H9 (cell line): Measurements from ENCODE around the gene LAMC1. TPM values are rescaled to one million over a fixed set of nuclear protein-coding genes. Genes with fewer than 3 reads are reported as not detected.
"Not testable (repeated sequence)": the region's sequence is repeated elsewhere in the genome, so short reads cannot be mapped to it uniquely, and the experiment has no call there.

Source experiments
- DNase-seq: peaks from one replicate; pipeline ENCODE4 v3.0.0-alpha.2; 2017
- H2AFZ ChIP-seq: one replicate; pipeline ENCODE4 v1.6.1; 2013; ENCODE audit warnings: mild to moderate bottlenecking, low read length, control low read depth, moderate library complexity
- H2AK5ac ChIP-seq: 2 replicates; pipeline ENCODE4 v1.6.1; 2013; ENCODE audit warnings: low read length, control low read depth, mixed read lengths; ENCODE audit not compliant: insufficient read length
- H2BK120ac ChIP-seq: one replicate; pipeline ENCODE4 v1.6.1; 2013; ENCODE audit warnings: low read depth, mild to moderate bottlenecking, low read length, control low read depth, inconsistent platforms; ENCODE audit not compliant: poor library complexity, severe bottlenecking
- H2BK12ac ChIP-seq: 2 replicates; pipeline ENCODE4 v1.6.1; 2013; ENCODE audit warnings: low read length, control low read depth, mixed read lengths, low read depth; ENCODE audit not compliant: insufficient read length
- H2BK15ac ChIP-seq: 2 replicates; pipeline ENCODE4 v1.6.1; 2013; ENCODE audit warnings: low read depth, low read length, control low read depth
- H2BK20ac ChIP-seq: one replicate; pipeline ENCODE4 v1.6.1; 2013; ENCODE audit warnings: low read depth, mild to moderate bottlenecking, low read length, control low read depth, inconsistent platforms; ENCODE audit not compliant: poor library complexity, severe bottlenecking
- H2BK5ac ChIP-seq: 2 replicates; pipeline ENCODE4 v1.6.1; 2013; ENCODE audit warnings: low read length, control low read depth, mixed read lengths; ENCODE audit not compliant: insufficient read length
- H3K14ac ChIP-seq: 2 replicates; pipeline ENCODE4 v1.6.1; 2013; ENCODE audit warnings: low read length, control low read depth; ENCODE audit not compliant: insufficient read depth
- H3K18ac ChIP-seq: 2 replicates; pipeline ENCODE4 v1.6.1; 2013; ENCODE audit warnings: low read depth, mild to moderate bottlenecking, mixed read lengths, low read length, control low read depth; ENCODE audit not compliant: insufficient read length
- H3K23ac ChIP-seq: 2 replicates; pipeline ENCODE4 v1.6.1; 2013; ENCODE audit warnings: low read length, control low read depth, mixed read lengths, low read depth; ENCODE audit not compliant: insufficient read length
- H3K23me2 ChIP-seq: 2 replicates; pipeline ENCODE4 v1.6.1; 2013; ENCODE audit warnings: low read depth, mild to moderate bottlenecking, mixed read lengths, low read length, control low read depth; ENCODE audit not compliant: insufficient read length, poor library complexity, severe bottlenecking
- H3K27ac ChIP-seq: 2 replicates; pipeline ENCODE4 v1.5.1; 2013; ENCODE audit warnings: low read length, control low read depth, mixed read lengths, low read depth; ENCODE audit not compliant: insufficient read length
- H3K27me3 ChIP-seq: 2 replicates; pipeline ENCODE4 v1.6.1; 2013; ENCODE audit warnings: low read length, control low read depth, inconsistent platforms; ENCODE audit not compliant: insufficient read depth
- H3K4ac ChIP-seq: 2 replicates; pipeline ENCODE4 v1.6.1; 2013; ENCODE audit warnings: low read depth, mild to moderate bottlenecking, control low read depth, inconsistent platforms, low read length, moderate library complexity
- H3K4me1 ChIP-seq: 2 replicates; pipeline ENCODE4 v1.6.1; 2013; ENCODE audit warnings: low read length, control low read depth, inconsistent platforms; ENCODE audit not compliant: insufficient read depth
- H3K4me2 ChIP-seq: 2 replicates; pipeline ENCODE4 v1.6.1; 2013; ENCODE audit warnings: low read length, control low read depth, mixed read lengths; ENCODE audit not compliant: insufficient read length, insufficient read depth
- H3K56ac ChIP-seq: 2 replicates; pipeline ENCODE4 v1.6.1; 2013; ENCODE audit warnings: low read depth, mild to moderate bottlenecking, mixed read lengths, low read length, control low read depth; ENCODE audit not compliant: insufficient read length
- H3K79me1 ChIP-seq: 2 replicates; pipeline ENCODE4 v1.6.1; 2013; ENCODE audit warnings: low read depth, mild to moderate bottlenecking, moderate library complexity, low read length, control low read depth, inconsistent platforms; ENCODE audit not compliant: insufficient read depth, poor library complexity, severe bottlenecking
- H3K79me2 ChIP-seq: 2 replicates; pipeline ENCODE4 v1.6.1; 2013; ENCODE audit warnings: low read length, control low read depth, inconsistent platforms; ENCODE audit not compliant: insufficient read depth
- H3K9ac ChIP-seq: 2 replicates; pipeline ENCODE4 v1.6.1; 2013; ENCODE audit warnings: low read length, control low read depth, mixed read lengths; ENCODE audit not compliant: insufficient read length; ENCODE audit errors: extremely low read depth
- H3K9me3 ChIP-seq: one replicate; pipeline ENCODE4 v1.6.1; 2013; ENCODE audit warnings: low read depth, low read length, inconsistent platforms; ENCODE audit not compliant: control insufficient read depth
- H3T11ph ChIP-seq: one replicate; pipeline ENCODE4 v1.6.1; 2013; ENCODE audit warnings: mild to moderate bottlenecking, low read length, control low read depth, inconsistent platforms
- H4K20me1 ChIP-seq: one replicate; pipeline ENCODE4 v1.6.1; 2013; ENCODE audit not compliant: control insufficient read depth, insufficient read length, insufficient read depth
- H4K5ac ChIP-seq: 2 replicates; pipeline ENCODE4 v1.6.1; 2013; ENCODE audit warnings: low read depth, mild to moderate bottlenecking, mixed read lengths, low read length, control low read depth; ENCODE audit not compliant: insufficient read length
- H4K8ac ChIP-seq: replicated peaks from 2 replicates; pipeline ENCODE4 v1.6.1; 2013; ENCODE audit warnings: low read length, control low read depth, mixed read lengths, low read depth; ENCODE audit not compliant: insufficient read length
- H4K91ac ChIP-seq: 2 replicates; pipeline ENCODE4 v1.6.1; 2013; ENCODE audit warnings: low read depth, mild to moderate bottlenecking, moderate library complexity, mixed read lengths, low read length, control low read depth; ENCODE audit not compliant: insufficient read length
- H3K27ac Mint-ChIP-seq, 3 experiments: 2 replicates in 2 of 3; 3 replicates in 1 of 3; pipeline ENCODE4 v1.8.0; 2020 to 2021; ENCODE audit warnings: mixed read lengths in 3 of 3, mild to moderate bottlenecking in 1 of 3, moderate library complexity in 1 of 3
- H3K27me3 Mint-ChIP-seq: 2 replicates; pipeline ENCODE4 v1.8.0; 2021; ENCODE audit warnings: low read depth, mild to moderate bottlenecking, moderate library complexity, mixed read lengths
- H3K36me3 Mint-ChIP-seq, 3 experiments: 2 replicates in 2 of 3; 3 replicates in 1 of 3; pipeline ENCODE4 v1.8.0; 2020 to 2021; ENCODE audit warnings: low read depth in 3 of 3, mixed read lengths in 3 of 3; ENCODE audit not compliant: insufficient read depth in 1 of 3
- H3K4me1 Mint-ChIP-seq, 2 experiments: 2 replicates each; pipeline ENCODE4 v1.8.0; 2020; ENCODE audit warnings: mixed read lengths in 2 of 2
- H3K4me3 Mint-ChIP-seq, 2 experiments: 2 replicates in 1 of 2; 3 replicates in 1 of 2; pipeline ENCODE4 v1.8.0; 2020 to 2021; ENCODE audit warnings: mild to moderate bottlenecking in 2 of 2, mixed read lengths in 2 of 2, moderate library complexity in 1 of 2
- H3K9me3 Mint-ChIP-seq, 2 experiments: 2 replicates in 1 of 2; 3 replicates in 1 of 2; pipeline ENCODE4 v1.8.0; 2020; ENCODE audit warnings: mild to moderate bottlenecking in 2 of 2, mixed read lengths in 2 of 2, moderate library complexity in 1 of 2
- WGBS: extraction: QIAGEN DNeasy Blood & Tissue Kit; methylation state at CpG from one replicate; pipeline ENCODE4 v1.1.7; 2013; ENCODE audit warnings: missing lambda C conversion rate, low lambda C conversion rate, mixed read lengths; ENCODE audit not compliant: insufficient read length; ENCODE audit errors: extremely low coverage; 5-methylcytosine and 5-hydroxymethylcytosine counted together
- total RNA-seq: library from RNA; stranded (reverse); gene quantifications from 2 replicates; pipeline ENCODE4 v1.2.1, GENCODE V29; 2021
- TF ChIP-seq, protein P1 (sequence below): fragments of 200-600 bp; sonication (generic); conservative IDR thresholded peaks from 3 replicates; pipeline ENCODE4 v1.8.0; 2021; ENCODE audit warnings: antibody characterized with exemption, mild to moderate bottlenecking

The LAMC1 gene
- total RNA-seq, 1 experiment from 2014 or later = 96.2 TPM

DNA sequence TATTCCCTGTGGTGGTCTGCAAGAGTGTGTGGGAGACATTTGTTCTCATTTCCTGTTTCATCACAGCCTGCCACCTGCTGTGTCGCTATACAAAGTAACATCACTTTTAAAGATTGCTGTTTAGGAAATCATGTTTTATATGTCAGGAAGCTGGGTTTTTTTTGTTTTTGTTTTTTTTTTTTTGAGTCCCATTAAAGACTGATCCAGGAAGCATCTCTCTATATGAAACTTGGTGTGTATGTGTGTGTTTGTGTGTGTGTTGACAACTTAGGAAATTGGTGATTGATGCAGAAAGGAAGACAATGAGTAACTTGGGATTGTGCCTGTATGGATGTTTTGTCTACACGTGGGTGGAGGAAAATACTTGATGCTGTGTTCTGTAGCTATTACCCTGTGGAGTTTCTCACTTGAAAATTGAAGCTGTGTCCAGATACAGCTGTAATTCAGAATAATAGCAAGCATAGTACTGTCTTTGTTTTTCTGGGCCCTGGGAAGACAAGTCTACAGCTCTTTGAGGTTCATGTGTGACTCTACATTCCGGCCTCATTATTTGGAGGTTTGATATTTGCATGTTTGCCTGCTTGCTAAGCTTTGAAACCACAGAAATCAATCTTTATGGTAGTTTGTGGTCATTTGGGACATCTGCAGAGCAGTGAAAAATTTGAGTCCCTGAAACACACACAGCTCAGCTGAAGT lies 47.9 kb downstream of the LAMC1 start:
- WGBS = no CpG with 5 or more reads among the region's 3 CpGs
- no peak overlapping the region for H2AK5ac ChIP-seq
- H4K8ac ChIP-seq = no peak overlapping the region
- TF ChIP-seq, protein P1, sequence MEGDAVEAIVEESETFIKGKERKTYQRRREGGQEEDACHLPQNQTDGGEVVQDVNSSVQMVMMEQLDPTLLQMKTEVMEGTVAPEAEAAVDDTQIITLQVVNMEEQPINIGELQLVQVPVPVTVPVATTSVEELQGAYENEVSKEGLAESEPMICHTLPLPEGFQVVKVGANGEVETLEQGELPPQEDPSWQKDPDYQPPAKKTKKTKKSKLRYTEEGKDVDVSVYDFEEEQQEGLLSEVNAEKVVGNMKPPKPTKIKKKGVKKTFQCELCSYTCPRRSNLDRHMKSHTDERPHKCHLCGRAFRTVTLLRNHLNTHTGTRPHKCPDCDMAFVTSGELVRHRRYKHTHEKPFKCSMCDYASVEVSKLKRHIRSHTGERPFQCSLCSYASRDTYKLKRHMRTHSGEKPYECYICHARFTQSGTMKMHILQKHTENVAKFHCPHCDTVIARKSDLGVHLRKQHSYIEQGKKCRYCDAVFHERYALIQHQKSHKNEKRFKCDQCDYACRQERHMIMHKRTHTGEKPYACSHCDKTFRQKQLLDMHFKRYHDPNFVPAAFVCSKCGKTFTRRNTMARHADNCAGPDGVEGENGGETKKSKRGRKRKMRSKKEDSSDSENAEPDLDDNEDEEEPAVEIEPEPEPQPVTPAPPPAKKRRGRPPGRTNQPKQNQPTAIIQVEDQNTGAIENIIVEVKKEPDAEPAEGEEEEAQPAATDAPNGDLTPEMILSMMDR = no peak
- H2BK20ac ChIP-seq = no peak overlapping the region
- H2AFZ ChIP-seq = no peak overlapping the region
- no peak overlapping the region for H3K27ac ChIP-seq
- no peak overlapping the region for H3K23ac ChIP-seq
- H2BK120ac ChIP-seq = no peak overlapping the region
- H3K27me3 Mint-ChIP-seq = no peaks in the 10 kb centered on the region
- peaks cover 11 to 18% of the 10 kb centered on the region in 2 experiments for H3K4me1 Mint-ChIP-seq
- H3K36me3 Mint-ChIP-seq = peaks cover 7 to 10% (median 7%) of the 10 kb centered on the region in 3 experiments
- H3K27ac Mint-ChIP-seq = peak overlapping the region in 2 of 3 experiments; percentile 3 to 84; a peak in 2 of 7 replicates
- no peak overlapping the region for H4K5ac ChIP-seq
- no peak overlapping the region for H3T11ph ChIP-seq
- H4K91ac ChIP-seq = no peak overlapping the region
- no peak overlapping the region for H2BK15ac ChIP-seq
- peaks cover 5% of the 10 kb centered on the region; the same call in 1 of the 2 replicates for H3K4me1 ChIP-seq
- H2BK5ac ChIP-seq = no peak overlapping the region
- no peak overlapping the region for H3K56ac ChIP-seq
- H3K79me2 ChIP-seq = peaks cover 3% of the 10 kb centered on the region; the same call in 1 of the 2 replicates
- H3K18ac ChIP-seq = no peak overlapping the region
- no peak overlapping the region for H3K4me3 Mint-ChIP-seq
- H3K9me3 Mint-ChIP-seq = peaks cover 7% of the 10 kb centered on the region in 2 experiments
- no peak overlapping the region for H3K4ac ChIP-seq
- no peaks in the 10 kb centered on the region for H3K27me3 ChIP-seq
- H3K79me1 ChIP-seq = peaks cover 2% of the 10 kb centered on the region
- H3K9ac ChIP-seq = no peak overlapping the region
- DNase-seq = no peak
- no peaks in the 10 kb centered on the region for H3K23me2 ChIP-seq
- no peak overlapping the region for H3K4me2 ChIP-seq
- H2BK12ac ChIP-seq = no peak overlapping the region
- H4K20me1 ChIP-seq = no peaks in the 10 kb centered on the region
- no peak overlapping the region for H3K14ac ChIP-seq
- no peaks in the 10 kb centered on the region for H3K9me3 ChIP-seq

DNA sequence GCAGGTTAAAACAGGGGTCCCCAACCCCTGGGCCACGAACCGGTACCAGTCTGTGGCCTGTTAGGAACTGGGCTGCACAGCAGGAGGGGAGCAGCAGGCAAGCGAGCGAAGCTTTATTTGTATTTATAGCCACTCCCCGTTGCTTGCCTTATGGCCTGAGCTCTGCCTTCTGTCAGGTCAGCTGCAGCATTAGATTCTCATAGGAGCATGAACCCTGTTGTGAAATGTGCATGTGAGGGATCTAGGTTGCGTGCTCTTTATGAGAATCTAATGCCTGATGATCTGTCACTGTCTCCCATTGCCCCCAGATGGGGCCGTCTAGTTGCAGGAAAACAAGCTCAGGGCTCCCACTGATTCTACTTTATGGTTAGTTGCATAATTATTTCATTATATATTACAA lies 49.4 kb downstream of the LAMC1 start:
- not testable (repeated sequence) for H3K4me1 ChIP-seq, H2AK5ac ChIP-seq, H4K91ac ChIP-seq, H2BK15ac ChIP-seq, H2AFZ ChIP-seq, H3K79me2 ChIP-seq, H3K9me3 ChIP-seq, H3K27me3 ChIP-seq, H3K4ac ChIP-seq, H3K14ac ChIP-seq, H2BK5ac ChIP-seq, H3K27ac Mint-ChIP-seq, H2BK20ac ChIP-seq, H3K79me1 ChIP-seq, H3K23ac ChIP-seq, H3K23me2 ChIP-seq, H4K5ac ChIP-seq, H4K20me1 ChIP-seq, H3K4me3 Mint-ChIP-seq, H2BK120ac ChIP-seq, H3K9me3 Mint-ChIP-seq, DNase-seq, H4K8ac ChIP-seq, H3K9ac ChIP-seq, H3K27me3 Mint-ChIP-seq, H3K27ac ChIP-seq, H3K36me3 Mint-ChIP-seq, H2BK12ac ChIP-seq, H3K18ac ChIP-seq, H3K56ac ChIP-seq, H3T11ph ChIP-seq, H3K4me2 ChIP-seq
- no CpG with 5 or more reads among the region's 7 CpGs for WGBS
- peaks cover 24 to 29% of the 10 kb centered on the region in 2 experiments for H3K4me1 Mint-ChIP-seq
